Measurements from ENCODE around the gene TIE1.

- no peak for TF ChIP-seq POLR2A (IDR thresholded peaks at IDR 0.05)
- TF ChIP-seq, protein P1, sequence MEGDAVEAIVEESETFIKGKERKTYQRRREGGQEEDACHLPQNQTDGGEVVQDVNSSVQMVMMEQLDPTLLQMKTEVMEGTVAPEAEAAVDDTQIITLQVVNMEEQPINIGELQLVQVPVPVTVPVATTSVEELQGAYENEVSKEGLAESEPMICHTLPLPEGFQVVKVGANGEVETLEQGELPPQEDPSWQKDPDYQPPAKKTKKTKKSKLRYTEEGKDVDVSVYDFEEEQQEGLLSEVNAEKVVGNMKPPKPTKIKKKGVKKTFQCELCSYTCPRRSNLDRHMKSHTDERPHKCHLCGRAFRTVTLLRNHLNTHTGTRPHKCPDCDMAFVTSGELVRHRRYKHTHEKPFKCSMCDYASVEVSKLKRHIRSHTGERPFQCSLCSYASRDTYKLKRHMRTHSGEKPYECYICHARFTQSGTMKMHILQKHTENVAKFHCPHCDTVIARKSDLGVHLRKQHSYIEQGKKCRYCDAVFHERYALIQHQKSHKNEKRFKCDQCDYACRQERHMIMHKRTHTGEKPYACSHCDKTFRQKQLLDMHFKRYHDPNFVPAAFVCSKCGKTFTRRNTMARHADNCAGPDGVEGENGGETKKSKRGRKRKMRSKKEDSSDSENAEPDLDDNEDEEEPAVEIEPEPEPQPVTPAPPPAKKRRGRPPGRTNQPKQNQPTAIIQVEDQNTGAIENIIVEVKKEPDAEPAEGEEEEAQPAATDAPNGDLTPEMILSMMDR (IDR thresholded peaks at IDR 0.05): no peak
Measured at GRCh38 chr1:43357251-43357650, 56.5 kb downstream of the TIE1 start.

Measured in upper lobe of left lung (tissue), 4 donors.